H1 (cell line): ENCODE data around the gene KCNC4. TPM values are rescaled to one million over a fixed set of nuclear protein-coding genes. Genes with fewer than 3 reads are reported as not detected.

Experiments used
- BCL11A ChIP-seq, 2 experiments: IDR thresholded peaks; one replicate each; pipeline ENCODE4 v1.6.1; 2011; ENCODE audit warnings: low read depth in 2 of 2, low read length in 2 of 2, mild to moderate bottlenecking in 2 of 2
- CBX5 ChIP-seq: fragments of 300-800, 300-1000 bp; sonication (generic); IDR thresholded peaks from 2 replicates; pipeline ENCODE4 v1.7.1; 2016; ENCODE audit warnings: antibody characterized with exemption, low read length, low read depth
- CBX8 ChIP-seq: fragments of 300-800, 300-1000 bp; sonication (generic); IDR thresholded peaks from 2 replicates; pipeline ENCODE4 v1.7.1; 2016; ENCODE audit warnings: low read depth, low read length, borderline replicate concordance
- CHD7 ChIP-seq: fragments of 300-600 bp; sonication (generic); IDR thresholded peaks from 2 replicates; pipeline ENCODE4 v1.7.1; 2012; ENCODE audit warnings: low read length, moderate library complexity, mild to moderate bottlenecking, inconsistent platforms; ENCODE audit not compliant: insufficient replicate concordance
- HDAC2 ChIP-seq, 2 experiments: fragments of 300-600 bp in 1 of 2; sonication (generic) in 1 of 2; IDR thresholded peaks; 2 replicates each; pipeline ENCODE4 v1.6.1; 2011 to 2012; ENCODE audit warnings: low read depth in 2 of 2, low read length in 2 of 2, mild to moderate bottlenecking in 2 of 2, moderate library complexity in 2 of 2, borderline replicate concordance in 1 of 2, inconsistent platforms in 1 of 2
- HDAC6 ChIP-seq: IDR thresholded peaks from one replicate; pipeline ENCODE4 v1.7.1; 2012; ENCODE audit warnings: low read depth, mild to moderate bottlenecking, inconsistent platforms, low read length, moderate library complexity
- RNF2 ChIP-seq: fragments of 200-900, 300-1000 bp; sonication (generic); IDR thresholded peaks from 2 replicates; pipeline ENCODE4 v1.7.1; 2016; ENCODE audit warnings: borderline replicate concordance, low read depth, mild to moderate bottlenecking, antibody characterized with exemption, low read length; ENCODE audit not compliant: poor library complexity, severe bottlenecking; ENCODE audit errors: missing control alignments
- SAP30 ChIP-seq: fragments of 300-600 bp; sonication (generic); IDR thresholded peaks from 2 replicates; pipeline ENCODE4 v1.7.1; 2012; ENCODE audit warnings: low read length, moderate library complexity, mild to moderate bottlenecking, inconsistent platforms; ENCODE audit not compliant: insufficient read depth, insufficient replicate concordance
- TAF7 ChIP-seq: optimal IDR thresholded peaks from 2 replicates; pipeline ENCODE3; 2011; ENCODE audit warnings: low read depth, mild to moderate bottlenecking, inconsistent platforms, low read length, moderate library complexity, borderline replicate concordance
- TCF12 ChIP-seq: IDR thresholded peaks from 2 replicates; pipeline ENCODE4 v1.6.1; 2011; ENCODE audit warnings: low read depth, mild to moderate bottlenecking, low read length
- TEAD4 ChIP-seq: IDR thresholded peaks from 2 replicates; pipeline ENCODE4 v1.6.1; 2012; ENCODE audit warnings: low read depth, low read length, inconsistent platforms, mixed read lengths
- polyA plus RNA-seq, 7 experiments: library from polyadenylated mRNA; depleted of rRNA in 3 of 7; stranded (reverse) in 5 of 7; unstranded in 2 of 7; fragments of >200 nt in 5 of 7; fragments of 200-250 nt in 2 of 7; gene quantifications; 1 replicate in 5 of 7; 2 replicates in 1 of 7; 4 replicates in 1 of 7; pipeline versions ENCODE4 v1.2.1 to v1.2.3, GENCODE V29; 2011 to 2013; ENCODE audit warnings: missing spikeins in 2 of 7, mixed read lengths in 2 of 7
- total RNA-seq: library from RNA; stranded (reverse); fragmentation: NEBNext Ultra II Directional; extraction: Animal tissue kit (Norgen Biotek cat#: 25700); gene quantifications from 2 replicates; pipeline ENCODE4 v1.2.1, GENCODE V29; 2021

The KCNC4 gene
- total and polyA plus RNA-seq, 2 of the 8 experiments (the other 6 are each of a cell fraction or from before 2014, with no cell fraction given), result 8.1 to 11.2 TPM

- no peak for TF ChIP-seq CHD7
- no peak for TF ChIP-seq HDAC2 (IDR thresholded peaks at IDR 0.05; ENCODE audit: borderline replicate concordance in 1 of 2, low read depth in 2 of 2, low read length in 2 of 2)
- no peak for TF ChIP-seq CBX5
- no peak for TF ChIP-seq SAP30
- no peak for TF ChIP-seq TAF7
- TF ChIP-seq RNF2, result no peak
- no peak for TF ChIP-seq CBX8
- no peak for TF ChIP-seq TEAD4
- no peak for TF ChIP-seq HDAC6
- TF ChIP-seq BCL11A (IDR thresholded peaks at IDR 0.05; ENCODE audit: low read depth in 2 of 2, low read length in 2 of 2), result no peak
- no peak for TF ChIP-seq TCF12
Measured at GRCh38 chr1:110205156-110205555, 5.0 kb upstream of the KCNC4 start (continued).
